H9 (cell line): ENCODE results near the gene SSPN. TPM values are rescaled to one million over a fixed set of nuclear protein-coding genes. Genes with fewer than 3 reads are reported as not detected.

Experiments used
- DNase-seq: peaks from one replicate; pipeline ENCODE4 v3.0.0-alpha.2; 2017
- H2AFZ ChIP-seq: one replicate; pipeline ENCODE4 v1.6.1; 2013; ENCODE audit warnings: mild to moderate bottlenecking, low read length, control low read depth, moderate library complexity
- H2AK5ac ChIP-seq: 2 replicates; pipeline ENCODE4 v1.6.1; 2013; ENCODE audit warnings: low read length, control low read depth, mixed read lengths; ENCODE audit not compliant: insufficient read length
- H2BK120ac ChIP-seq: one replicate; pipeline ENCODE4 v1.6.1; 2013; ENCODE audit warnings: low read depth, mild to moderate bottlenecking, low read length, control low read depth, inconsistent platforms; ENCODE audit not compliant: poor library complexity, severe bottlenecking
- H2BK12ac ChIP-seq: 2 replicates; pipeline ENCODE4 v1.6.1; 2013; ENCODE audit warnings: low read length, control low read depth, mixed read lengths, low read depth; ENCODE audit not compliant: insufficient read length
- H2BK15ac ChIP-seq: 2 replicates; pipeline ENCODE4 v1.6.1; 2013; ENCODE audit warnings: low read depth, low read length, control low read depth
- H2BK20ac ChIP-seq: one replicate; pipeline ENCODE4 v1.6.1; 2013; ENCODE audit warnings: low read depth, mild to moderate bottlenecking, low read length, control low read depth, inconsistent platforms; ENCODE audit not compliant: poor library complexity, severe bottlenecking
- H2BK5ac ChIP-seq: 2 replicates; pipeline ENCODE4 v1.6.1; 2013; ENCODE audit warnings: low read length, control low read depth, mixed read lengths; ENCODE audit not compliant: insufficient read length
- H3K14ac ChIP-seq: 2 replicates; pipeline ENCODE4 v1.6.1; 2013; ENCODE audit warnings: low read length, control low read depth; ENCODE audit not compliant: insufficient read depth
- H3K18ac ChIP-seq: 2 replicates; pipeline ENCODE4 v1.6.1; 2013; ENCODE audit warnings: low read depth, mild to moderate bottlenecking, mixed read lengths, low read length, control low read depth; ENCODE audit not compliant: insufficient read length
- H3K23ac ChIP-seq: 2 replicates; pipeline ENCODE4 v1.6.1; 2013; ENCODE audit warnings: low read length, control low read depth, mixed read lengths, low read depth; ENCODE audit not compliant: insufficient read length
- H3K23me2 ChIP-seq: 2 replicates; pipeline ENCODE4 v1.6.1; 2013; ENCODE audit warnings: low read depth, mild to moderate bottlenecking, mixed read lengths, low read length, control low read depth; ENCODE audit not compliant: insufficient read length, poor library complexity, severe bottlenecking
- H3K27ac ChIP-seq: 2 replicates; pipeline ENCODE4 v1.5.1; 2013; ENCODE audit warnings: low read length, control low read depth, mixed read lengths, low read depth; ENCODE audit not compliant: insufficient read length
- H3K27me3 ChIP-seq: 2 replicates; pipeline ENCODE4 v1.6.1; 2013; ENCODE audit warnings: low read length, control low read depth, inconsistent platforms; ENCODE audit not compliant: insufficient read depth
- H3K4ac ChIP-seq: 2 replicates; pipeline ENCODE4 v1.6.1; 2013; ENCODE audit warnings: low read depth, mild to moderate bottlenecking, control low read depth, inconsistent platforms, low read length, moderate library complexity
- H3K4me1 ChIP-seq: 2 replicates; pipeline ENCODE4 v1.6.1; 2013; ENCODE audit warnings: low read length, control low read depth, inconsistent platforms; ENCODE audit not compliant: insufficient read depth
- H3K4me2 ChIP-seq: 2 replicates; pipeline ENCODE4 v1.6.1; 2013; ENCODE audit warnings: low read length, control low read depth, mixed read lengths; ENCODE audit not compliant: insufficient read length, insufficient read depth
- H3K56ac ChIP-seq: 2 replicates; pipeline ENCODE4 v1.6.1; 2013; ENCODE audit warnings: low read depth, mild to moderate bottlenecking, mixed read lengths, low read length, control low read depth; ENCODE audit not compliant: insufficient read length
- H3K79me1 ChIP-seq: 2 replicates; pipeline ENCODE4 v1.6.1; 2013; ENCODE audit warnings: low read depth, mild to moderate bottlenecking, moderate library complexity, low read length, control low read depth, inconsistent platforms; ENCODE audit not compliant: insufficient read depth, poor library complexity, severe bottlenecking
- H3K79me2 ChIP-seq: 2 replicates; pipeline ENCODE4 v1.6.1; 2013; ENCODE audit warnings: low read length, control low read depth, inconsistent platforms; ENCODE audit not compliant: insufficient read depth
- H3K9ac ChIP-seq: 2 replicates; pipeline ENCODE4 v1.6.1; 2013; ENCODE audit warnings: low read length, control low read depth, mixed read lengths; ENCODE audit not compliant: insufficient read length; ENCODE audit errors: extremely low read depth
- H3K9me3 ChIP-seq: one replicate; pipeline ENCODE4 v1.6.1; 2013; ENCODE audit warnings: low read depth, low read length, inconsistent platforms; ENCODE audit not compliant: control insufficient read depth
- H3T11ph ChIP-seq: one replicate; pipeline ENCODE4 v1.6.1; 2013; ENCODE audit warnings: mild to moderate bottlenecking, low read length, control low read depth, inconsistent platforms
- H4K20me1 ChIP-seq: one replicate; pipeline ENCODE4 v1.6.1; 2013; ENCODE audit not compliant: control insufficient read depth, insufficient read length, insufficient read depth
- H4K5ac ChIP-seq: 2 replicates; pipeline ENCODE4 v1.6.1; 2013; ENCODE audit warnings: low read depth, mild to moderate bottlenecking, mixed read lengths, low read length, control low read depth; ENCODE audit not compliant: insufficient read length
- H4K8ac ChIP-seq: replicated peaks from 2 replicates; pipeline ENCODE4 v1.6.1; 2013; ENCODE audit warnings: low read length, control low read depth, mixed read lengths, low read depth; ENCODE audit not compliant: insufficient read length
- H4K91ac ChIP-seq: 2 replicates; pipeline ENCODE4 v1.6.1; 2013; ENCODE audit warnings: low read depth, mild to moderate bottlenecking, moderate library complexity, mixed read lengths, low read length, control low read depth; ENCODE audit not compliant: insufficient read length
- H3K27ac Mint-ChIP-seq, 3 experiments: 2 replicates in 2 of 3; 3 replicates in 1 of 3; pipeline ENCODE4 v1.8.0; 2020 to 2021; ENCODE audit warnings: mixed read lengths in 3 of 3, mild to moderate bottlenecking in 1 of 3, moderate library complexity in 1 of 3
- H3K27me3 Mint-ChIP-seq: 2 replicates; pipeline ENCODE4 v1.8.0; 2021; ENCODE audit warnings: low read depth, mild to moderate bottlenecking, moderate library complexity, mixed read lengths
- H3K36me3 Mint-ChIP-seq, 3 experiments: 2 replicates in 2 of 3; 3 replicates in 1 of 3; pipeline ENCODE4 v1.8.0; 2020 to 2021; ENCODE audit warnings: low read depth in 3 of 3, mixed read lengths in 3 of 3; ENCODE audit not compliant: insufficient read depth in 1 of 3
- H3K4me1 Mint-ChIP-seq, 2 experiments: 2 replicates each; pipeline ENCODE4 v1.8.0; 2020; ENCODE audit warnings: mixed read lengths in 2 of 2
- H3K4me3 Mint-ChIP-seq, 2 experiments: 2 replicates in 1 of 2; 3 replicates in 1 of 2; pipeline ENCODE4 v1.8.0; 2020 to 2021; ENCODE audit warnings: mild to moderate bottlenecking in 2 of 2, mixed read lengths in 2 of 2, moderate library complexity in 1 of 2
- H3K9me3 Mint-ChIP-seq, 2 experiments: 2 replicates in 1 of 2; 3 replicates in 1 of 2; pipeline ENCODE4 v1.8.0; 2020; ENCODE audit warnings: mild to moderate bottlenecking in 2 of 2, mixed read lengths in 2 of 2, moderate library complexity in 1 of 2
- WGBS: extraction: QIAGEN DNeasy Blood & Tissue Kit; methylation state at CpG from one replicate; pipeline ENCODE4 v1.1.7; 2013; ENCODE audit warnings: missing lambda C conversion rate, low lambda C conversion rate, mixed read lengths; ENCODE audit not compliant: insufficient read length; ENCODE audit errors: extremely low coverage; 5-methylcytosine and 5-hydroxymethylcytosine counted together
- total RNA-seq: library from RNA; stranded (reverse); gene quantifications from 2 replicates; pipeline ENCODE4 v1.2.1, GENCODE V29; 2021
- TF ChIP-seq, protein P1 (sequence below): fragments of 200-600 bp; sonication (generic); conservative IDR thresholded peaks from 3 replicates; pipeline ENCODE4 v1.8.0; 2021; ENCODE audit warnings: antibody characterized with exemption, mild to moderate bottlenecking

Gene SSPN
- total RNA-seq, 1 experiment from 2014 or later = 0.81 TPM

DNA sequence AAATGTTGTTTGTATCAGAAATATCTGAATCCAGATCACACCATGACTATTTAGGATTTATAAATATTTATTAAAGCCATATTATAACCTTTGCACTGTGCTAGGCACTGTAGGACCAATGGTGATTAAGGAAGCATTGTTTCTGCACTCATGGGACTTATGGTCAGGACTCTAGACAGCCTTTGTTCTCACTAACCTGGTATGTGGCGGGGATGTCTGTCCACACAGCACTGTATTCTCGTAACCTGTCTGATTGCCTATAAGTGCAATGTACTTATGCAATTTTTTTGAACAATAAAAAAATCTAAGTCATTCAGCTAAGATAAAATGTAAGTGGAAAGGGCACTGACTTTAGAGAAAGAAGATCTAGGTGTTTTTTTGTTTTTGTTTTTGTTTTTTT lies 6.7 kb upstream of the SSPN start:
- H3K27me3 ChIP-seq = no peaks in the 10 kb centered on the region
- H3K79me2 ChIP-seq = no peaks in the 10 kb centered on the region
- H2BK5ac ChIP-seq = no peak overlapping the region
- H3K9ac ChIP-seq = no peak overlapping the region
- H3K4me1 ChIP-seq = no peaks in the 10 kb centered on the region
- H4K5ac ChIP-seq = no peak overlapping the region
- Mint-ChIP-seq H3K27ac (no peak overlapping the region), H3K27me3 (peaks cover 2% of the 10 kb centered on the region), H3K4me1 (peaks cover 0 to 6% of the 10 kb centered on the region in 2 experiments; a peak in 2 of 4 replicates), H3K4me3 (no peak overlapping the region), H3K36me3 (no peaks in the 10 kb centered on the region), H3K9me3 (no peaks in the 10 kb centered on the region)
- no peaks in the 10 kb centered on the region for H4K20me1 ChIP-seq
- H3K4me2 ChIP-seq = no peak overlapping the region
- TF ChIP-seq, protein P1, sequence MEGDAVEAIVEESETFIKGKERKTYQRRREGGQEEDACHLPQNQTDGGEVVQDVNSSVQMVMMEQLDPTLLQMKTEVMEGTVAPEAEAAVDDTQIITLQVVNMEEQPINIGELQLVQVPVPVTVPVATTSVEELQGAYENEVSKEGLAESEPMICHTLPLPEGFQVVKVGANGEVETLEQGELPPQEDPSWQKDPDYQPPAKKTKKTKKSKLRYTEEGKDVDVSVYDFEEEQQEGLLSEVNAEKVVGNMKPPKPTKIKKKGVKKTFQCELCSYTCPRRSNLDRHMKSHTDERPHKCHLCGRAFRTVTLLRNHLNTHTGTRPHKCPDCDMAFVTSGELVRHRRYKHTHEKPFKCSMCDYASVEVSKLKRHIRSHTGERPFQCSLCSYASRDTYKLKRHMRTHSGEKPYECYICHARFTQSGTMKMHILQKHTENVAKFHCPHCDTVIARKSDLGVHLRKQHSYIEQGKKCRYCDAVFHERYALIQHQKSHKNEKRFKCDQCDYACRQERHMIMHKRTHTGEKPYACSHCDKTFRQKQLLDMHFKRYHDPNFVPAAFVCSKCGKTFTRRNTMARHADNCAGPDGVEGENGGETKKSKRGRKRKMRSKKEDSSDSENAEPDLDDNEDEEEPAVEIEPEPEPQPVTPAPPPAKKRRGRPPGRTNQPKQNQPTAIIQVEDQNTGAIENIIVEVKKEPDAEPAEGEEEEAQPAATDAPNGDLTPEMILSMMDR = no peak
- DNase-seq = no peak
- H2AK5ac ChIP-seq = no peak overlapping the region
- H3T11ph ChIP-seq = no peak overlapping the region
- no peaks in the 10 kb centered on the region for H3K23me2 ChIP-seq
- H3K14ac ChIP-seq = no peak overlapping the region
- H2BK12ac ChIP-seq = no peak overlapping the region
- H2BK20ac ChIP-seq = no peak overlapping the region
- no peak overlapping the region for H3K4ac ChIP-seq
- no peak overlapping the region for H3K56ac ChIP-seq
- H3K79me1 ChIP-seq = no peaks in the 10 kb centered on the region
- H4K8ac ChIP-seq = no peak overlapping the region
- H2BK120ac ChIP-seq = no peak overlapping the region
- H2AFZ ChIP-seq = no peak overlapping the region
- H3K27ac ChIP-seq = no peak overlapping the region
- no peak overlapping the region for H4K91ac ChIP-seq
- H3K18ac ChIP-seq = no peak overlapping the region
- H2BK15ac ChIP-seq = no peak overlapping the region
- H3K23ac ChIP-seq = no peak overlapping the region
- WGBS = no CpG with 5 or more reads among the region's 2 CpGs
- H3K9me3 ChIP-seq = no peaks in the 10 kb centered on the region
